Measurements from ENCODE around the gene CNPY1.

Gene CNPY1

DNA sequence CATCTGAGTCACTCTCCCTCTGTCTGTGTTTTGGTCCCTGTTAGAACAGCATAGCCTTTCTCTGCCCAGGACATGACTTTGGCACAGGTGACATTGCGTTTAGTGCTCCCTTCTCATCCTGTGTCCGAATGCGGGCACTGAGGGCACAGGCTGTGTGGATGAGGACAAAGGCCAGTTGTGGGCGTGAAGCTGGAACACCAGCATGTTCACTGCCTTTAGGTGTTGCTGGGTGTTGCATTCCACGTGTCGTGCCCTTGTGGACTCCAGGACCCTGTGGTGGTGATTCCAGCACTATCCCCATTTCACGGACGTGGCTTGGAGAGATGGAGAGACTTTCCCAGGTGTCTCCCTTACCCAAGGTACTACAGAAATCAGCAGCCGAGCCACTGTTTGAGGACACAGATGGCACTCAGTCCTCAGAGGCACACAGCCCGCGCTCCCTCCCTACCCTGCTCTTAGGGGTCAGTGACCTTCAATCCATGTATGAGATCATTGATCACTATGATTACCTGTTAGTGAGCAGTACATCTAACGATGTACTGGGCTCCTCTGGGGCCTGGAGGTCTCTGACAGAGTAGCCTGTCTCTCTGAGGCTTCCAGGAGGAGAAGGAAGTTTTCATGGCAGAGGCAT lies 917 bp upstream of the CNPY1 start:
- Histone ChIP-seq H3K4ac (ENCODE audit: low read depth, low read length) (no peak overlapping the region), H3K23ac (ENCODE audit: low read length) (no peak overlapping the region), H4K8ac (ENCODE audit: low read depth, low read length) (no peak overlapping the region), H3K56ac (ENCODE audit: low read length) (no peak overlapping the region), H3K9ac (ENCODE audit: low read length) (no peak overlapping the region), H3K36me3 (ENCODE audit: control insufficient read depth, insufficient read depth, low read length) (no peaks in the 10 kb centered on the region), H3K79me1 (ENCODE audit: low read length) (no peaks in the 10 kb centered on the region), H2BK5ac (ENCODE audit: low read length) (no peak overlapping the region), H3K27me3 (ENCODE audit: insufficient read depth, low read length, poor library complexity) (no peaks in the 10 kb centered on the region), H2AK5ac (ENCODE audit: low read length) (no peak overlapping the region), H4K5ac (ENCODE audit: low read length) (no peak overlapping the region), H3K79me2 (ENCODE audit: control insufficient read depth, insufficient read depth, low read length) (no peaks in the 10 kb centered on the region), H3K4me3 (ENCODE audit: low read length) (no peak overlapping the region), H3K27ac (ENCODE audit: low read depth, low read length) (no peak overlapping the region), H2BK15ac (replicated peaks; ENCODE audit: low read depth) (no peak overlapping the region), H3K4me2 (ENCODE audit: low read length) (no peak overlapping the region), H2BK120ac (ENCODE audit: low read depth, low read length) (no peak overlapping the region), H3K4me1 (ENCODE audit: control insufficient read depth, low read depth, low read length) (no peaks in the 10 kb centered on the region), H3K18ac (ENCODE audit: low read length) (no peak overlapping the region)
- DNase-seq: no peak
- WGBS (ENCODE audit: extremely low coverage, insufficient coverage, low lambda C conversion rate): no CpG with 5 or more reads among the region's 12 CpGs

DNA sequence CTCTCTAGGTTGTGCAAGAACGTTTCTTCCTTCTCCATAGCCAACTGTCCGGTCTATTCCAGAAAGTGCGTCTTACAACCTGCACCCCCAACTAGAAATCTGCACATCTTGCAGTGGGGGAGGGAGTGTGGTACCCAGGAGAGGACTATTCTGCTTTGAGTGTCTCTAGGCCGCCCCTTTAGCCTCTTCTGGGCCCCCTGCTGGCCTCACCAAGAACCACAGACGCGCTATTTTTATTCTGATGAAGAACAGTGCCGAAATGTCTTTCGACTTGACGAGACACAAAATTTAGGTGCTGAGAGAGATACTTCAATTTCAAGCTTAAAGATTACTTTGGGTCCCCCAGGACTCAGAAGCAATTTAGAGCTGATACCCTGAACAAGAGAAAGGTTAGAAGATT lies 1.0 kb downstream of the CNPY1 start:
- H3K27ac ChIP-seq (ENCODE audit: low read depth, low read length): no peak overlapping the region
- no peak overlapping the region for H3K4me3 ChIP-seq (ENCODE audit: low read length)
- no peak overlapping the region for H2AK5ac ChIP-seq (ENCODE audit: low read length)
- H4K5ac ChIP-seq (ENCODE audit: low read length): no peak overlapping the region
- no peak overlapping the region for H3K4ac ChIP-seq (ENCODE audit: low read depth, low read length)
- H3K36me3 ChIP-seq (ENCODE audit: control insufficient read depth, insufficient read depth, low read length): no peaks in the 10 kb centered on the region
- H4K8ac ChIP-seq (ENCODE audit: low read depth, low read length): no peak overlapping the region
- H3K79me2 ChIP-seq (ENCODE audit: control insufficient read depth, insufficient read depth, low read length): no peaks in the 10 kb centered on the region
- no peak overlapping the region for H3K56ac ChIP-seq (ENCODE audit: low read length)
- no peak overlapping the region for H3K4me2 ChIP-seq (ENCODE audit: low read length)
- no peaks in the 10 kb centered on the region for H3K79me1 ChIP-seq (ENCODE audit: low read length)
- H2BK5ac ChIP-seq (ENCODE audit: low read length): no peak overlapping the region
- H3K9ac ChIP-seq (ENCODE audit: low read length): no peak overlapping the region
- no peaks in the 10 kb centered on the region for H3K4me1 ChIP-seq (ENCODE audit: control insufficient read depth, low read depth, low read length)
- no peak overlapping the region for H3K23ac ChIP-seq (ENCODE audit: low read length)
- no peak overlapping the region for H2BK120ac ChIP-seq (ENCODE audit: low read depth, low read length)
- H2BK15ac ChIP-seq (replicated peaks; ENCODE audit: low read depth): no peak overlapping the region
- no peaks in the 10 kb centered on the region for H3K27me3 ChIP-seq (ENCODE audit: insufficient read depth, low read length, poor library complexity)
- no peak for DNase-seq
- WGBS (ENCODE audit: extremely low coverage, insufficient coverage, low lambda C conversion rate): no CpG with 5 or more reads among the region's 9 CpGs
- no peak overlapping the region for H3K18ac ChIP-seq (ENCODE audit: low read length)

DNA sequence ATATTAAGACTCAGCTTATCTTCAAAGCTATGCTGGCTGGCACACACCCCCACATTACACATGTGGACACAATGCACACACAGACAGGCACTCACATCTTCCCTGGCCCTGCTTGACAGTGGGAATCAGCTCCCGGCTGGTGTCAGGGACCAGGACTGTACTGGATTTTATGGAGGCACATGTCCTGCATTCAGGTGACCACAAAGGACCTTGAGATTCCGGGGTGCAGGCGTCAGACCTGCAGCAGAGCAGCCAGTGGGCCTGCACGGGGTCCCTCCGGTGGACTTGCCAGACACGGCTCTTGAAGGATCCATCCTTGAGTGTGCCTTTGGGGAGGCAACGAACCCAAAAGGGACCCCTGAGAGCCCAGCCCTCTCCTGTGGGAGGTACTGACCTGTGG lies 1.9 kb downstream of the CNPY1 start:
- no peak overlapping the region for H3K4me2 ChIP-seq (ENCODE audit: low read length)
- no peak overlapping the region for H3K4ac ChIP-seq (ENCODE audit: low read depth, low read length)
- WGBS (ENCODE audit: extremely low coverage, insufficient coverage, low lambda C conversion rate): no CpG with 5 or more reads among the region's 7 CpGs
- no peak for DNase-seq
- H2AK5ac ChIP-seq (ENCODE audit: low read length): no peak overlapping the region
- H3K27ac ChIP-seq (ENCODE audit: low read depth, low read length): no peak overlapping the region
- no peaks in the 10 kb centered on the region for H3K79me2 ChIP-seq (ENCODE audit: control insufficient read depth, insufficient read depth, low read length)
- no peak overlapping the region for H4K8ac ChIP-seq (ENCODE audit: low read depth, low read length)
- no peak overlapping the region for H3K9ac ChIP-seq (ENCODE audit: low read length)
- H3K56ac ChIP-seq (ENCODE audit: low read length): no peak overlapping the region
- no peak overlapping the region for H3K4me3 ChIP-seq (ENCODE audit: low read length)
- no peak overlapping the region for H3K23ac ChIP-seq (ENCODE audit: low read length)
- H2BK120ac ChIP-seq (ENCODE audit: low read depth, low read length): no peak overlapping the region
- H3K27me3 ChIP-seq (ENCODE audit: insufficient read depth, low read length, poor library complexity): no peaks in the 10 kb centered on the region
- H2BK5ac ChIP-seq (ENCODE audit: low read length): no peak overlapping the region
- no peaks in the 10 kb centered on the region for H3K4me1 ChIP-seq (ENCODE audit: control insufficient read depth, low read depth, low read length)
- H4K5ac ChIP-seq (ENCODE audit: low read length): no peak overlapping the region
- no peak overlapping the region for H3K18ac ChIP-seq (ENCODE audit: low read length)
- H3K36me3 ChIP-seq (ENCODE audit: control insufficient read depth, insufficient read depth, low read length): no peaks in the 10 kb centered on the region
- H2BK15ac ChIP-seq (replicated peaks; ENCODE audit: low read depth): no peak overlapping the region
- H3K79me1 ChIP-seq (ENCODE audit: low read length): no peaks in the 10 kb centered on the region

DNA sequence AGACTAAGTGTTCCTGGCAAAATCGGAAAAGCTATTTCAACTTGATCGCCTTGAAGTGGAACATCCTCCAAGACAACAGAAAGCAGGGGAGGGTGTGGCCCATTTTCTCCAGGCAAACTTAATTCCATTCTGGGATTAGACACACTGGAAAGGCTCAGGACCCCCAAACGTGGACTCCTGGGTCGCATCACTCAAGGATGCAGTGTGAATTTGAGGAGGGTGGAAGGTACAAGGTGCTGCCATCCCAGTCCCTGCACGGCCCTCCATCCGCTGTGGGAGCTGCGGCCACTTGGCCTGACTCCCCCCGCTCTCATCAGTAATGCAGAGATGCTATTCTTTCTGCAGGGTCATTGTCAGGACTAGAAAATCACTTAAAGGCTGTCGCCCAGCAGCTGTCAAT lies 2.4 kb downstream of the CNPY1 start:
- WGBS (ENCODE audit: extremely low coverage, insufficient coverage, low lambda C conversion rate): no CpG with 5 or more reads among the region's 9 CpGs
- no peak overlapping the region for H2BK5ac ChIP-seq (ENCODE audit: low read length)
- H3K18ac ChIP-seq (ENCODE audit: low read length): no peak overlapping the region
- H2AK5ac ChIP-seq (ENCODE audit: low read length): no peak overlapping the region
- H3K9ac ChIP-seq (ENCODE audit: low read length): no peak overlapping the region
- H3K27me3 ChIP-seq (ENCODE audit: insufficient read depth, low read length, poor library complexity): no peaks in the 10 kb centered on the region
- H3K36me3 ChIP-seq (ENCODE audit: control insufficient read depth, insufficient read depth, low read length): no peaks in the 10 kb centered on the region
- no peak for DNase-seq
- no peaks in the 10 kb centered on the region for H3K4me1 ChIP-seq (ENCODE audit: control insufficient read depth, low read depth, low read length)
- H3K4me3 ChIP-seq (ENCODE audit: low read length): no peak overlapping the region
- no peak overlapping the region for H2BK15ac ChIP-seq (replicated peaks; ENCODE audit: low read depth)
- no peaks in the 10 kb centered on the region for H3K79me1 ChIP-seq (ENCODE audit: low read length)
- H3K4me2 ChIP-seq (ENCODE audit: low read length): no peak overlapping the region
- H2BK120ac ChIP-seq (ENCODE audit: low read depth, low read length): no peak overlapping the region
- H3K27ac ChIP-seq (ENCODE audit: low read depth, low read length): no peak overlapping the region
- H3K79me2 ChIP-seq (ENCODE audit: control insufficient read depth, insufficient read depth, low read length): no peaks in the 10 kb centered on the region
- H3K4ac ChIP-seq (ENCODE audit: low read depth, low read length): no peak overlapping the region
- no peak overlapping the region for H3K23ac ChIP-seq (ENCODE audit: low read length)
- no peak overlapping the region for H4K5ac ChIP-seq (ENCODE audit: low read length)
- no peak overlapping the region for H3K56ac ChIP-seq (ENCODE audit: low read length)
- no peak overlapping the region for H4K8ac ChIP-seq (ENCODE audit: low read depth, low read length)

DNA sequence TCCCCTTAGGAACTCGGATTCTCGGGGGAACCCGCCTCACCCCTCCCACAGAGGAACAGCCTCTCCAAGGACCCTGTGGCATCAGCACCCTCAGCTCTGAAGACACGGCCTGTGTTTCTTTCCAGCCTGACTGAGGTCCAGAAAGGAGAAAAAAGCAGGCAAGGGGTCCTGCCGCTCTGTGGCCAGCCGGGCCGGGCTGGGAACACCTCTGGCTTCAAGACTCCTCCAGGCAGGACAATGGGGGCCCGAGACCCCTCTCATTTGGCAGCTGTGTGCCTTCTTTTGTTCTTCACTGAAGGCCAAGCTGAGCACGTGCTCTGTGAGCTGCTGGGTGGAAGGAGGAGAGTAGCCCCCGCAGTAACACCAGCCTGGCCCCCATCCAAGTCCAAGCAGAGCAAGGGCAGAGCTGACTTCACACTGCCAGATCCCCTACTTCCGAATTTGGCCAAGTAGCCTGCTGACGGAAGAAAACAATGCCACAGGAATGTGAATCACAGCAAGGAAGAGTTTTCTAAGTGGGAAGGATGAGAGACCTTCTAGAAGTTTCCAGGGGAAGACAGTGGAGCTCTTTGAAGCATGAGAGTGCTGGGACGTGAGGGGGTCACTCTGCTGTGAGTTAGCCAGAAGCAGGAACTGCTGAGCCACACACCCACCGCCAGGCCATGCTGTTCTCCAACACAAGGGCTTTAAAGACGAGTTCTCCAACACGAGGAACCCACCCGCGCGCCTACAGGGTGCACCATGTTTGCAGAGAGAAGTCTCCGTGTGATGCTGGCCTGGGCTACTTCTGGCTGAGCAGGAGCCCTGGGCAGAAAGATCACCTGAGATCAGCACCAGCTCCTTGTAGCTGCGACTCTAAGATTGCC lies 3.1 kb downstream of the CNPY1 start:
- H3K9ac ChIP-seq (ENCODE audit: low read length): no peak overlapping the region
- H3K4me2 ChIP-seq (ENCODE audit: low read length): no peak overlapping the region
- no peak overlapping the region for H3K23ac ChIP-seq (ENCODE audit: low read length)
- no peaks in the 10 kb centered on the region for H3K79me2 ChIP-seq (ENCODE audit: control insufficient read depth, insufficient read depth, low read length)
- H3K27me3 ChIP-seq (ENCODE audit: insufficient read depth, low read length, poor library complexity): no peaks in the 10 kb centered on the region
- H2BK15ac ChIP-seq (replicated peaks; ENCODE audit: low read depth): no peak overlapping the region
- no peak overlapping the region for H2BK120ac ChIP-seq (ENCODE audit: low read depth, low read length)
- WGBS (ENCODE audit: extremely low coverage, insufficient coverage, low lambda C conversion rate): no CpG with 5 or more reads among the region's 21 CpGs
- H4K8ac ChIP-seq (ENCODE audit: low read depth, low read length): no peak overlapping the region
- H2BK5ac ChIP-seq (ENCODE audit: low read length): no peak overlapping the region
- no peaks in the 10 kb centered on the region for H3K36me3 ChIP-seq (ENCODE audit: control insufficient read depth, insufficient read depth, low read length)
- H3K56ac ChIP-seq (ENCODE audit: low read length): no peak overlapping the region
- H3K18ac ChIP-seq (ENCODE audit: low read length): no peak overlapping the region
- no peak overlapping the region for H3K4me3 ChIP-seq (ENCODE audit: low read length)
- H3K79me1 ChIP-seq (ENCODE audit: low read length): no peaks in the 10 kb centered on the region
- H3K27ac ChIP-seq (ENCODE audit: low read depth, low read length): no peak overlapping the region
- H3K4me1 ChIP-seq (ENCODE audit: control insufficient read depth, low read depth, low read length): no peaks in the 10 kb centered on the region
- peak; percentile 38 for DNase-seq
- no peak overlapping the region for H4K5ac ChIP-seq (ENCODE audit: low read length)
- H3K4ac ChIP-seq (ENCODE audit: low read depth, low read length): no peak overlapping the region
- no peak overlapping the region for H2AK5ac ChIP-seq (ENCODE audit: low read length)
